CD4-positive, alpha-beta memory T cell (primary cell): ENCODE data around the gene HPS5. TPM values are rescaled to one million over a fixed set of nuclear protein-coding genes. Genes with fewer than 3 reads are reported as not detected.
"Not testable (repeated sequence)": the region's sequence is repeated elsewhere in the genome, so short reads cannot be mapped to it uniquely, and the experiment has no call there.

ENCODE experiments used
- CTCF ChIA-PET: fragments of 350-600 bp; sonication (Branson Sonifier 250); formaldehyde crosslinking; loops from one replicate; lab custom pipeline; 2021; ENCODE audit warnings: inconsistent platforms; ENCODE audit not compliant: partially characterized antibody; lab: Charles Lee
- POLR2A ChIA-PET: fragments of 350-600 bp; sonication (Branson Sonifier 250); formaldehyde crosslinking; loops from one replicate; lab custom pipeline; 2021; ENCODE audit not compliant: partially characterized antibody; lab: Charles Lee
- DNase-seq, 5 donors: peaks; one replicate each; pipeline versions ENCODE4 v3.0.0 to v3.0.0-alpha.2; 2020 to 2022; ENCODE audit warnings: mixed read lengths in 1 of 5
- H3K27ac ChIP-seq: one replicate; pipeline ENCODE4 v1.7.0; 2013; ENCODE audit warnings: low read depth, low read length
- H3K27me3 ChIP-seq: 2 replicates; pipeline ENCODE4 v1.7.0; 2013; ENCODE audit warnings: mild to moderate bottlenecking, low read length, moderate library complexity; ENCODE audit not compliant: insufficient read depth
- H3K36me3 ChIP-seq: 2 replicates; pipeline ENCODE4 v1.7.0; 2013; ENCODE audit warnings: mild to moderate bottlenecking, low read length, moderate library complexity; ENCODE audit not compliant: insufficient read depth
- H3K4me1 ChIP-seq: 2 replicates; pipeline ENCODE4 v1.7.0; 2013; ENCODE audit warnings: mild to moderate bottlenecking, low read length, moderate library complexity; ENCODE audit not compliant: insufficient read depth
- H3K4me3 ChIP-seq, 2 donors: one replicate each; pipeline ENCODE4 v1.7.0; 2013; ENCODE audit warnings: low read length in 2 of 2, mild to moderate bottlenecking in 1 of 2
- H3K9me3 ChIP-seq, 2 donors: one replicate each; pipeline ENCODE4 v1.7.0; 2013; ENCODE audit warnings: low read length in 2 of 2, control low read depth in 1 of 2; ENCODE audit not compliant: control insufficient read depth in 1 of 2
- H3K27ac Mint-ChIP-seq, 7 donors: one replicate each; pipeline ENCODE4 v1.8.0; 2020 to 2021; ENCODE audit warnings: mixed read lengths in 7 of 7, mild to moderate bottlenecking in 6 of 7, inconsistent platforms in 3 of 7, moderate library complexity in 3 of 7
- H3K27me3 Mint-ChIP-seq, 2 donors: one replicate each; pipeline ENCODE4 v1.8.0; 2020 to 2021; ENCODE audit warnings: mixed read lengths in 2 of 2
- H3K36me3 Mint-ChIP-seq, 2 donors: one replicate each; pipeline ENCODE4 v1.8.0; 2020 to 2021; ENCODE audit warnings: mixed read lengths in 2 of 2, inconsistent platforms in 1 of 2, mild to moderate bottlenecking in 1 of 2
- H3K4me1 Mint-ChIP-seq, 4 donors: one replicate each; pipeline ENCODE4 v1.8.0; 2020 to 2021; ENCODE audit warnings: mixed read lengths in 4 of 4, mild to moderate bottlenecking in 1 of 4
- H3K4me3 Mint-ChIP-seq, 8 donors: one replicate each; pipeline ENCODE4 v1.8.0; 2020 to 2021; ENCODE audit warnings: mixed read lengths in 8 of 8, mild to moderate bottlenecking in 7 of 8, moderate library complexity in 6 of 8, inconsistent platforms in 3 of 8
- H3K9me3 Mint-ChIP-seq, 8 donors: one replicate each; pipeline ENCODE4 v1.8.0; 2020 to 2021; ENCODE audit warnings: mixed read lengths in 8 of 8, mild to moderate bottlenecking in 5 of 8, inconsistent platforms in 3 of 8, moderate library complexity in 1 of 8
- intact Hi-C: fragments of 100-400 bp; cut with micrococcal nuclease; formaldehyde crosslinking; loops from one replicate; pipeline ENCODE4 v1.15.1; 2023
- polyA plus RNA-seq, 2 donors: library from polyadenylated mRNA; unstranded; fragments of 300-500 nt; fragmentation: Illumina TruSeq; gene quantifications; one replicate each; pipeline ENCODE4 v1.2.3, GENCODE V29; 2021
- total RNA-seq, 2 experiments: library from RNA; stranded (reverse); gene quantifications; one replicate each; pipeline ENCODE4 v1.2.3, GENCODE V29; 2021

The HPS5 gene
- total and polyA plus RNA-seq, 4 experiments from 2014 or later: 14.2 to 23.7 (median 18.6) TPM

DNA sequence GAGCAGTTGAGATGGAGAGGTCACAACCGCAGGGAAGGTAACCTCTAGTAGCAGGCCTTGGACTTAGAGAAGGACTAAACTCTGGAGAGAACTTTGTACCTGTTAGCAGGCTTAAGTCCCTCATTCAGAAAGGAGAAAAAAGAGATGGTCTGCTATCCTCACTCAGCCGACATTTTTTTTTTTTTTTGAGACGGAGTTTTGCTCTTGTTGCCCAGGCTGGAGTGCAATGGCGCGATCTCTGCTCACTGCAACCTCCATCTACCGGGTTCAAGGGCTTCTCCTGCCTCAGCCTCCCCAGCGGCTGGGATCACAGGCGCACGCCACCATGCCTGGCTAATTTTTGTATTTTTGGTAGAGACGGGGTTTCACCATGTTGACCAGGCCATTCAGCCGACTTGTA is 1.9 kb upstream of the HPS5 start:
- H3K9me3 Mint-ChIP-seq, DNase-seq, H3K27me3 ChIP-seq, POLR2A ChIA-PET, H3K9me3 ChIP-seq, H3K36me3 ChIP-seq, H3K27me3 Mint-ChIP-seq, CTCF ChIA-PET: not testable (repeated sequence)
- peak overlapping the region; percentile 99 to 100 (median 100) for H3K27ac Mint-ChIP-seq
- peaks cover 46 to 76% (median 63%) of the 10 kb centered on the region in 4 donors for H3K4me1 Mint-ChIP-seq
- H3K4me3 Mint-ChIP-seq: peak overlapping the region; percentile 96 to 99 (median 98)
- H3K4me3 ChIP-seq: peak overlapping the region; percentile 27 to 93
- H3K27ac ChIP-seq: peak overlapping the region; percentile 99
- intact Hi-C loops: loop anchor here (2.0 to 10.0 kb wide), 2 partner anchors 219 to 311 kb away; partner anchors contain the start of genes SAAL1 and SERGEF
- peaks cover 8 to 38% of the 10 kb centered on the region in 2 donors for H3K36me3 Mint-ChIP-seq
- H3K4me1 ChIP-seq: peaks cover 68% of the 10 kb centered on the region

DNA sequence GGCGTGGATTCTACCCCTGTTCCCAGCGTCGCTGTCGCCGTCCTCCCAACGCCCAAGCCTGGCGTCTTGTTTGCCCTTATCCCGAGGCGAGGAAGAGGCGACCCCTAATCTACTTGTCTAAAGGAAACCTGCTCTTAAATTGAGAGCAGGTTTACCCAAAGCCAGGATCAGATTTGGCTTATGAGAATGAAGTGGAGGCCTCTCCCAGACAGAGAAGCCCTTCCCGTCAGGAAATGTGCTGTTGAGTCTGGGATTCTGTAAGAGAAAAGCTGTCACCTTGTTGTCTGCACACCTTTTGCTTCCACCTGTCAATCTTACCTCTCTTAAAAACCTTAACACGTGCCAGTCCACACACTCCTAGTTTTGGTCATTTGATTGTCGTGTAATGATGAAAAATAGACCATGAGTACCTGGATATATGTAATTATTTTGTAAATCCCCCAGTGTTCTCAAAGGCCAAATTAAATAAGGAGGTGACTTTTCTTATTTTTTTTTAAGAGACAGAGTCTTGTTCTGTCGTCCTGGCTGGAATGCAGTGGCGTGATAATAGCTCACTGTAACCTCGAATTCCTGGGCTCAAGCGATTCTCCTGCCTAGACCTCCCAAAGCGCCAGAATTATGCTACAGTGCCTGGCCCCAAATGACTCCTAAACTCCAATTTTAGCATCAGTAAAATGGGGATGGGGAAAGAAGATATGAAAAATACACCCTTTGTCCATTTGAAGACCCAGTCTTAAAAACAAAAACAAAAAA is 1.1 kb upstream of the HPS5 start:
- Mint-ChIP-seq H3K9me3 (no peaks in the 10 kb centered on the region), H3K4me1 (peaks cover 50 to 82% (median 65%) of the 10 kb centered on the region in 4 donors), H3K4me3 (peak overlapping the region; percentile 96 to 99 (median 98)), H3K27ac (peak overlapping the region; percentile 99 to 100 (median 100)), H3K27me3 (no peaks in the 10 kb centered on the region), H3K36me3 (peaks cover 8 to 40% of the 10 kb centered on the region in 2 donors)
- H3K27ac ChIP-seq: peak overlapping the region; percentile 99
- no peaks in the 10 kb centered on the region for H3K9me3 ChIP-seq
- no peaks in the 10 kb centered on the region for H3K27me3 ChIP-seq
- ChIA-PET CTCF (interaction anchor here (0.7 to 1.0 kb wide), 2 partner anchors 72 to 79 kb away, joined by 3 to 5 read pairs; no protein-coding TSS in a partner anchor), POLR2A (interaction anchor here (0.9 to 4.8 kb wide), 19 partner anchors 8 to 383 kb away, joined by 3 to 171 read pairs (median 6); partner anchors contain the start of genes LDHA, SERGEF, SPTY2D1 and TSG101)
- H3K4me1 ChIP-seq: peaks cover 71% of the 10 kb centered on the region
- DNase-seq: no peak
- intact Hi-C loops: loop anchor here (1.0 to 10.0 kb wide), 6 partner anchors 9 to 311 kb away; partner anchors contain the start of genes SAAL1, SERGEF, SPTY2D1 and TSG101
- H3K36me3 ChIP-seq: peaks cover 4% of the 10 kb centered on the region
- peak overlapping the region; percentile 72 to 93 for H3K4me3 ChIP-seq

DNA sequence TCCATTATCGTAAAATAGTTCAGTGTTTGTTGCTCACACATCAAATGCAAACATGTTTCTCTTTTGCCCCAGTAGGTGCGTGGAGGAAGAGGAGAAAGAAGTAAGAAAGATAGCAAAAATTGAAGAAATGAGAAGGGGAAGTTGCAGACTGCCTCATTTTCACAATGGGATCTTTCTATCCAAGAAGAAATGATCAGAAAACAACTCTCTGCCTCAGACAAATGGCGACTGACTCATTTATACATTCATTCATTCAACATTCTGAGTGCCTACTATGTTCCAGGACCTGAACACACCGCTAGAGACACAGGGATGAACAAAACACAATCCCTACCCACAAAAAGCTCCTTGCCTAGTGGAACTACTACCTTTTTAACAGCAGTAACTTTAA is 367 bp downstream of the HPS5 start:
- no peak for DNase-seq
- intact Hi-C loops: loop anchor here (10.0 kb wide), 1 partner anchor 217 kb away; the partner anchor contains the start of gene SAAL1
- H3K27ac ChIP-seq: peak overlapping the region; percentile 99
- H3K27me3 ChIP-seq: no peaks in the 10 kb centered on the region
- Mint-ChIP-seq H3K9me3 (no peaks in the 10 kb centered on the region), H3K27ac (peak overlapping the region; percentile 99 to 100 (median 100)), H3K27me3 (no peaks in the 10 kb centered on the region), H3K4me3 (peak overlapping the region; percentile 96 to 99 (median 98)), H3K4me1 (peaks cover 49 to 84% (median 65%) of the 10 kb centered on the region in 4 donors), H3K36me3 (peaks cover 7 to 43% of the 10 kb centered on the region in 2 donors)
- no peaks in the 10 kb centered on the region for H3K9me3 ChIP-seq
- peak overlapping the region; percentile 63 to 93 for H3K4me3 ChIP-seq
- no peaks in the 10 kb centered on the region for H3K36me3 ChIP-seq
- H3K4me1 ChIP-seq: peaks cover 65% of the 10 kb centered on the region
- ChIA-PET POLR2A (interaction anchor here (0.6 to 4.8 kb wide), 30 partner anchors 8 to 1244 kb away, joined by 3 to 171 read pairs (median 3); partner anchors contain the start of genes LDHA, RPS13, SERGEF and SPTY2D1), CTCF (interaction anchor here (1.0 to 1.5 kb wide), 5 partner anchors 8 to 205 kb away, joined by 3 to 6 read pairs (median 3); partner anchors contain the start of gene TSG101)

DNA sequence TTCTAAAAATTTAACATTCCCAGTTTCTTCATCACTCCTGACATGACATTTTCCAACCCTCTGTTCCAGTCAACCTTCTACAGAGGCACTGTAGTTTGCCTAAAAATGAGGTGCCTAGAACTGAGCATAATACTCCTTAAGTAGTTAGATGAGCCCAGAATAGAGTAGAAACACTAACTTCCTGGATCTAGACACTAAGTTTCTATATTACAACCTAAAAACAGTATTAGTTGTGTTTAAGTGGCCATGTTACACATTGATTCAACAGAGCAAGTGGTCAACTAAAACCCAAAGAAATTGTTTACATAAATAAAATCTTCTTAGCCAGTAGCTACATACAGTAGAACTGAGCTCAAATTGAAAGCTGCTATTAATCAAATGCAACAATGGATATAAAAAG is 1.3 kb downstream of the HPS5 start:
- H3K9me3 Mint-ChIP-seq: no peaks in the 10 kb centered on the region
- H3K4me3 Mint-ChIP-seq: peak overlapping the region in 6 of 8 donors; percentile 37 to 72 (median 49)
- peaks cover 12 to 44% of the 10 kb centered on the region in 2 donors for H3K36me3 Mint-ChIP-seq
- H3K4me1 Mint-ChIP-seq: peaks cover 47 to 80% (median 60%) of the 10 kb centered on the region in 4 donors
- CTCF ChIA-PET: interaction anchor here (1.3 to 1.7 kb wide), 5 partner anchors 63 to 206 kb away, joined by 3 to 6 read pairs (median 6); partner anchors contain the start of genes LDHA and TSG101
- peaks cover 60% of the 10 kb centered on the region for H3K4me1 ChIP-seq
- no peaks in the 10 kb centered on the region for H3K36me3 ChIP-seq
- intact Hi-C loops: loop anchor here (10.0 kb wide), 1 partner anchor 216 kb away; the partner anchor contains the start of gene SAAL1
- H3K4me3 ChIP-seq: no peak overlapping the region
- H3K27me3 ChIP-seq: no peaks in the 10 kb centered on the region
- no peaks in the 10 kb centered on the region for H3K27me3 Mint-ChIP-seq
- H3K27ac Mint-ChIP-seq: peak overlapping the region; percentile 39 to 99 (median 57)
- POLR2A ChIA-PET: interaction anchor here (0.7 to 4.8 kb wide), 6 partner anchors 14 to 400 kb away, joined by 3 to 171 read pairs (median 23); partner anchors contain the start of genes LDHA, SPTY2D1 and TSG101
- H3K9me3 ChIP-seq: no peaks in the 10 kb centered on the region
- H3K27ac ChIP-seq: no peak overlapping the region
- DNase-seq: no peak

DNA sequence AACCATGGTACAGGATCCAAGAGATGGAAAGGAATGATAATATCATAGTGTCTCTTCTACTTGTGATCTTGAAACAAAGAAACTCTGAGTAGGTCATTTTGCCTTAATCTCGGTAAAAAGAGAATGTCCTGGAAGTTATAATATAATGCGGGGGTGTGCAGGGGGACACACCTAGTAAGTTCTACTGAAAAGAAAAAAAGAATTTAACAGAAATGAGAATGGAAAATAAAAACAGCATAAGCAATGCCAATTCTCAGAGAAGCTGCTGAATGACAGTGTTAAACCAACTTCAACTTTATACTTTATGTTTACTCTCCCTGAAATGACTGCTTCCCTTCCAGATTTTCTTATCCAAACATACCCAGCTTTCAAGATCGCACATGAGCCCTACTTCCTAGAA is 2.0 kb downstream of the HPS5 start:
- Histone ChIP-seq H3K9me3 (no peaks in the 10 kb centered on the region), H3K4me1 (peaks cover 53% of the 10 kb centered on the region), H3K27me3 (no peaks in the 10 kb centered on the region), H3K27ac (no peak overlapping the region), H3K4me3 (no peak overlapping the region), H3K36me3 (no peaks in the 10 kb centered on the region)
- no peak for DNase-seq
- H3K27me3 Mint-ChIP-seq: no peaks in the 10 kb centered on the region
- no peaks in the 10 kb centered on the region for H3K9me3 Mint-ChIP-seq
- POLR2A ChIA-PET: interaction anchor here (3.5 to 4.8 kb wide), 2 partner anchors 64 to 76 kb away, joined by 42 to 171 read pairs; partner anchors contain the start of gene LDHA
- H3K36me3 Mint-ChIP-seq: peaks cover 9 to 39% of the 10 kb centered on the region in 2 donors
- CTCF ChIA-PET: interaction anchor here (1.5 to 1.7 kb wide), 2 partner anchors 64 to 75 kb away, joined by 6 read pairs; partner anchors contain the start of gene LDHA
- H3K4me1 Mint-ChIP-seq: peaks cover 41 to 75% (median 56%) of the 10 kb centered on the region in 4 donors
- peak overlapping the region in 5 of 8 donors; percentile 46 to 62 (median 54) for H3K4me3 Mint-ChIP-seq
- peak overlapping the region in 5 of 7 donors; percentile 61 to 99 (median 84) for H3K27ac Mint-ChIP-seq
- intact Hi-C loops: loop anchor here (10.0 kb wide), 1 partner anchor 215 kb away; the partner anchor contains the start of gene SAAL1

DNA sequence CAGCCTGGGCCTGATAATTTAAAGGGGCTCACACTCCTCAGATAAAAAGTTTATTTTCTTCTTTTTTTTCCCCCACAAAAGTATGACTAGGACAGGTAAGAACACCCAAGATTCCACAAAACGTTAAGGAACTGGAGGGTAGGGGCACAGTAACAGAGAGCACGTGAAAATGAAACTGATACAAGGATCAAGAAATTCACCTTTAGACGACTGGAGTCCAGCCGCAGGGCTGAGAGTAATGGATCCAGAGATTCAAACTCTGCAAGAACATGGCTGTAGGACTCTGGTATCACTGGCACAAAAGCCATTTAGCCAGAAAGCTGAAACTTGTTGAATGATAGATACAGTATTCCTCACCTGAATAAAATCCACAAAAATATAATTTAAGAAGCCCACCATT is 4.4 kb downstream of the HPS5 start:
- no peaks in the 10 kb centered on the region for H3K9me3 Mint-ChIP-seq
- no peaks in the 10 kb centered on the region for H3K36me3 ChIP-seq
- H3K9me3 ChIP-seq: no peaks in the 10 kb centered on the region
- H3K27ac ChIP-seq: no peak overlapping the region
- no peak overlapping the region for H3K4me3 ChIP-seq
- H3K27me3 ChIP-seq: no peaks in the 10 kb centered on the region
- CTCF ChIA-PET: no interaction called here
- DNase-seq: no peak
- intact Hi-C loops: no loop called here
- H3K27ac Mint-ChIP-seq: no peak overlapping the region
- no peaks in the 10 kb centered on the region for H3K27me3 Mint-ChIP-seq
- H3K4me1 Mint-ChIP-seq: peaks cover 28 to 55% (median 39%) of the 10 kb centered on the region in 4 donors
- POLR2A ChIA-PET: no interaction called here
- H3K4me1 ChIP-seq: peaks cover 32% of the 10 kb centered on the region
- H3K36me3 Mint-ChIP-seq: peaks cover 9 to 39% of the 10 kb centered on the region in 2 donors
- H3K4me3 Mint-ChIP-seq: no peak overlapping the region
